ENCODE results near the gene NFE2L2. TPM values are rescaled to one million over a fixed set of nuclear protein-coding genes. Genes with fewer than 3 reads are reported as not detected.
"Not testable (repeated sequence)": the region's sequence is repeated elsewhere in the genome, so short reads cannot be mapped to it uniquely, and the experiment has no call there.

NFE2L2 gene
- total RNA-seq, 1 experiment from 2014 or later = 26.3 TPM

GRCh38 chr2:177312562-177312961 lies 48.0 kb upstream of the NFE2L2 start:
- Mint-ChIP-seq H3K36me3 (0 out of 2 replicates have a peak, but pooled peaks cover 3% of the 10 kb centered on the region), H3K27ac (no peak overlapping the region), H3K9me3 (peaks cover 7% of the 10 kb centered on the region), H3K27me3 (ENCODE audit: low read depth) (no peaks in the 10 kb centered on the region), H3K4me1 (peaks cover 27% of the 10 kb centered on the region), H3K4me3 (no peak overlapping the region)
- TF ChIP-seq IRF1 (CRISPR knock-in tag; IDR thresholded peaks at IDR 0.05) (no peak), ARID4B (CRISPR knock-in tag; IDR thresholded peaks at IDR 0.05; ENCODE audit: borderline replicate concordance) (no peak), RORB (CRISPR knock-in tag; IDR thresholded peaks at IDR 0.05) (no peak), ERG (CRISPR knock-in tag; IDR thresholded peaks at IDR 0.05) (no peak), ZNF232 (CRISPR knock-in tag; IDR thresholded peaks at IDR 0.05) (no peak), STAT6 (CRISPR knock-in tag; conservative IDR thresholded peaks at IDR 0.05; ENCODE audit: low read depth) (no peak), ZBTB43 (CRISPR knock-in tag; IDR thresholded peaks at IDR 0.05) (no peak), FOXP1 (CRISPR knock-in tag; IDR thresholded peaks at IDR 0.05; ENCODE audit: borderline replicate concordance) (no peak), TP53 (CRISPR knock-in tag; IDR thresholded peaks at IDR 0.05) (no peak), MLX (CRISPR knock-in tag; IDR thresholded peaks at IDR 0.05) (no peak), ZNF423 (CRISPR knock-in tag; IDR thresholded peaks at IDR 0.05) (no peak), KAT7 (CRISPR knock-in tag; IDR thresholded peaks at IDR 0.05; ENCODE audit: borderline replicate concordance) (no peak)
- ATAC-seq (no peak), DNase-seq (ENCODE audit: low spot score) (no peak)
- ChIA-PET POLR2A (no interaction called here), CTCF (no interaction called here)

- H3K27ac Mint-ChIP-seq; H3K36me3 Mint-ChIP-seq; DNase-seq (ENCODE audit: low spot score); H3K27me3 Mint-ChIP-seq (ENCODE audit: low read depth); ATAC-seq; POLR2A ChIA-PET; CTCF ChIA-PET; H3K9me3 Mint-ChIP-seq; H3K4me3 Mint-ChIP-seq: not testable (repeated sequence)
- H3K4me1 Mint-ChIP-seq = peaks cover 17% of the 10 kb centered on the region
Measured at GRCh38 chr2:177309672-177310309, 45.3 kb upstream of the NFE2L2 start.
